KMS-11 (cell line): ENCODE results near the gene TRAF3IP3.
"Not testable (repeated sequence)": the region's sequence is repeated elsewhere in the genome, so short reads cannot be mapped to it uniquely, and the experiment has no call there.

ENCODE experiments used
- H2AFZ ChIP-seq: fragments of 200-600 bp; sonication (generic); 2 replicates; pipeline ENCODE4 v1.6.1; 2016; ENCODE audit warnings: antibody characterized with exemption, mixed run types, low read depth
- H3K27ac ChIP-seq: fragments of 200-600 bp; sonication (generic); 2 replicates; pipeline ENCODE4 v1.6.1; 2016; ENCODE audit warnings: mild to moderate bottlenecking, mixed run types
- H3K27me3 ChIP-seq: fragments of 200-600 bp; sonication (generic); 2 replicates; pipeline ENCODE4 v1.6.1; 2017; ENCODE audit warnings: mild to moderate bottlenecking, low read depth, mixed run types, moderate library complexity; ENCODE audit not compliant: insufficient read depth
- H3K36me3 ChIP-seq: fragments of 200-600 bp; sonication (generic); 2 replicates; pipeline ENCODE4 v1.6.1; 2017; ENCODE audit warnings: mild to moderate bottlenecking, mixed run types; ENCODE audit not compliant: insufficient read depth
- H3K4me1 ChIP-seq: fragments of 200-600 bp; sonication (generic); 2 replicates; pipeline ENCODE4 v1.6.1; 2016; ENCODE audit warnings: mild to moderate bottlenecking, low read depth, mixed run types; ENCODE audit not compliant: poor library complexity, severe bottlenecking
- H3K4me2 ChIP-seq: fragments of 200-600 bp; sonication (generic); 2 replicates; pipeline ENCODE4 v1.7.0; 2016; ENCODE audit warnings: mild to moderate bottlenecking, mixed run types
- H3K4me3 ChIP-seq: fragments of 200-600 bp; sonication (generic); IDR thresholded peaks from 2 replicates; pipeline ENCODE4 v1.6.1; 2017; ENCODE audit warnings: low read depth, low read length, mixed read lengths; ENCODE audit not compliant: insufficient read depth
- H3K79me2 ChIP-seq: fragments of 200-600 bp; sonication (generic); 2 replicates; pipeline ENCODE4 v1.6.1; 2016; ENCODE audit warnings: low read depth, mixed run types; ENCODE audit not compliant: insufficient read depth
- H3K9ac ChIP-seq: fragments of 200-600 bp; sonication (generic); 2 replicates; pipeline ENCODE4 v1.6.1; 2016; ENCODE audit warnings: mild to moderate bottlenecking, mixed run types
- H4K20me1 ChIP-seq: fragments of 200-600 bp; sonication (generic); 2 replicates; pipeline ENCODE4 v1.6.1; 2016; ENCODE audit warnings: mild to moderate bottlenecking, mixed run types; ENCODE audit not compliant: insufficient read depth
- CTCF ChIP-seq: fragments of 200-600 bp; sonication (generic); conservative IDR thresholded peaks from 2 replicates; pipeline ENCODE4 v1.6.1; 2017; ENCODE audit warnings: low read depth, mild to moderate bottlenecking, antibody characterized with exemption, low read length, moderate library complexity, mixed read lengths

Gene TRAF3IP3

GRCh38 chr1:209789245-209789644 lies 33.4 kb downstream of the TRAF3IP3 start:
- H3K4me2 ChIP-seq: no peak overlapping the region
- no peak overlapping the region for H3K4me3 ChIP-seq
- no peak for TF ChIP-seq CTCF
- H4K20me1 ChIP-seq: no peaks in the 10 kb centered on the region
- H3K9ac ChIP-seq: no peak overlapping the region
- peaks cover 8% of the 10 kb centered on the region for H3K4me1 ChIP-seq
- H3K79me2 ChIP-seq: no peaks in the 10 kb centered on the region
- no peak overlapping the region for H3K27ac ChIP-seq
- no peaks in the 10 kb centered on the region for H3K36me3 ChIP-seq
- H3K27me3 ChIP-seq: no peaks in the 10 kb centered on the region
- no peak overlapping the region for H2AFZ ChIP-seq

GRCh38 chr1:209790286-209791193 lies 34.7 kb downstream of the TRAF3IP3 start:
- no peaks in the 10 kb centered on the region for H3K27me3 ChIP-seq
- no peak overlapping the region for H2AFZ ChIP-seq
- no peak overlapping the region for H3K4me2 ChIP-seq
- H3K27ac ChIP-seq: no peak overlapping the region
- H3K4me3 ChIP-seq: no peak overlapping the region
- H3K4me1 ChIP-seq: no peaks in the 10 kb centered on the region
- no peak for TF ChIP-seq CTCF
- no peaks in the 10 kb centered on the region for H3K36me3 ChIP-seq
- no peak overlapping the region for H3K9ac ChIP-seq
- H4K20me1 ChIP-seq: no peaks in the 10 kb centered on the region
- H3K79me2 ChIP-seq: no peaks in the 10 kb centered on the region

- H3K36me3 ChIP-seq: no peaks in the 10 kb centered on the region
- H3K4me2 ChIP-seq: no peak overlapping the region
- no peak overlapping the region for H3K27ac ChIP-seq
- no peaks in the 10 kb centered on the region for H3K27me3 ChIP-seq
- no peaks in the 10 kb centered on the region for H3K4me1 ChIP-seq
- no peak overlapping the region for H2AFZ ChIP-seq
- H3K9ac ChIP-seq: no peak overlapping the region
- no peaks in the 10 kb centered on the region for H4K20me1 ChIP-seq
- no peak overlapping the region for H3K4me3 ChIP-seq
- TF ChIP-seq CTCF: no peak
- no peaks in the 10 kb centered on the region for H3K79me2 ChIP-seq
Measured at GRCh38 chr1:209791920-209792319, 36.1 kb downstream of the TRAF3IP3 start.

GRCh38 chr1:209793711-209794110 lies 37.9 kb downstream of the TRAF3IP3 start:
- H3K4me2 ChIP-seq, H4K20me1 ChIP-seq, H3K9ac ChIP-seq, H3K4me1 ChIP-seq, H3K36me3 ChIP-seq, H3K27ac ChIP-seq, H2AFZ ChIP-seq, H3K79me2 ChIP-seq, H3K27me3 ChIP-seq, H3K4me3 ChIP-seq: not testable (repeated sequence)

- no peak overlapping the region for H3K4me2 ChIP-seq
Measured at GRCh38 chr1:209797978-209798639, 42.3 kb downstream of the TRAF3IP3 start.

More at GRCh38 chr1:209797978-209798639, 42.3 kb downstream of the TRAF3IP3 start:
- Histone ChIP-seq H3K4me3 (no peak overlapping the region), H3K27ac (no peak overlapping the region), H3K9ac (no peak overlapping the region), H3K27me3 (no peaks in the 10 kb centered on the region), H3K36me3 (no peaks in the 10 kb centered on the region), H2AFZ (no peak overlapping the region), H3K4me1 (no peaks in the 10 kb centered on the region), H4K20me1 (no peaks in the 10 kb centered on the region), H3K79me2 (no peaks in the 10 kb centered on the region)
- TF ChIP-seq CTCF: no peak
